SK-N-SH treated with all-trans-retinoic acid at 6 μM for 48 hours (cell line): Measurements from ENCODE around the gene KEAP1.

Experiments
- ARNTL ChIP-seq: fragments of 450-650 bp; formaldehyde crosslinking; IDR thresholded peaks from 2 replicates; pipeline ENCODE4 v1.5.0; 2020; ENCODE audit warnings: low read depth, mild to moderate bottlenecking, moderate library complexity, borderline replicate concordance
- BACH2 ChIP-seq: fragments of 250-450 bp; sonication (Bioruptor Pico); IDR thresholded peaks from 2 replicates; pipeline ENCODE4 v1.9.0; 2021; ENCODE audit warnings: mild to moderate bottlenecking, borderline replicate concordance
- CREB5 ChIP-seq: fragments of 250-450 bp; sonication (Bioruptor Pico); IDR thresholded peaks from 2 replicates; pipeline ENCODE4 v1.5.1; 2020; ENCODE audit warnings: low read depth, mild to moderate bottlenecking, moderate library complexity
- GLIS3 ChIP-seq: fragments of 250-450 bp; sonication (Bioruptor Pico); IDR thresholded peaks from 2 replicates; pipeline ENCODE4 v1.5.0; 2020; ENCODE audit warnings: mild to moderate bottlenecking, moderate library complexity
- PPARA ChIP-seq: fragments of 250-450 bp; sonication (Bioruptor Pico); IDR thresholded peaks from 2 replicates; pipeline ENCODE4 v1.5.0; 2020; ENCODE audit warnings: mild to moderate bottlenecking, borderline replicate concordance
- TOX ChIP-seq: fragments of 250-450 bp; sonication (Bioruptor Pico); IDR thresholded peaks from 2 replicates; pipeline ENCODE4 v1.8.0; 2021; ENCODE audit warnings: mild to moderate bottlenecking, moderate library complexity, borderline replicate concordance
- ZC3H10 ChIP-seq: fragments of 250-450 bp; sonication (Bioruptor Pico); IDR thresholded peaks from 2 replicates; pipeline ENCODE4 v1.5.1; 2021; ENCODE audit warnings: mild to moderate bottlenecking, moderate library complexity
- ZFP30 ChIP-seq: fragments of 450-650 bp; formaldehyde crosslinking; IDR thresholded peaks from 2 replicates; pipeline ENCODE4 v1.5.0; 2022; ENCODE audit warnings: mild to moderate bottlenecking, moderate library complexity
- ZNF565 ChIP-seq: fragments of 450-650 bp; formaldehyde crosslinking; conservative IDR thresholded peaks from 2 replicates; pipeline ENCODE4 v1.5.0; 2020; ENCODE audit warnings: low read depth, mild to moderate bottlenecking, moderate library complexity
- ZNF8 ChIP-seq: fragments of 450-650 bp; formaldehyde crosslinking; IDR thresholded peaks from 2 replicates; pipeline ENCODE4 v1.5.0; 2020; ENCODE audit warnings: mild to moderate bottlenecking, moderate library complexity
- TF ChIP-seq, protein P1 (sequence below): fragments of 250-450 bp; sonication (Bioruptor Pico); IDR thresholded peaks from 2 replicates; pipeline ENCODE4 v1.8.0; 2021; ENCODE audit warnings: low read depth, mild to moderate bottlenecking, moderate library complexity, borderline replicate concordance
- TF ChIP-seq, protein P2 (sequence below): fragments of 250-450 bp; sonication (Bioruptor Pico); IDR thresholded peaks from 2 replicates; pipeline ENCODE4 v1.8.0; 2020; ENCODE audit warnings: mild to moderate bottlenecking, moderate library complexity, borderline replicate concordance
- TF ChIP-seq, protein P3 (sequence below): fragments of 250-450 bp; sonication (Bioruptor Pico); IDR thresholded peaks from 2 replicates; pipeline ENCODE4 v1.5.1; 2021; ENCODE audit warnings: mild to moderate bottlenecking, moderate library complexity

GRCh38 chr19:10464456-10464855 is 38.7 kb downstream of the KEAP1 start:
- no peak for TF ChIP-seq BACH2
- TF ChIP-seq ZNF8 (CRISPR knock-in tag), result no peak
- no peak for TF ChIP-seq CREB5 (CRISPR knock-in tag)
- no peak for TF ChIP-seq PPARA
- TF ChIP-seq, protein P1, sequence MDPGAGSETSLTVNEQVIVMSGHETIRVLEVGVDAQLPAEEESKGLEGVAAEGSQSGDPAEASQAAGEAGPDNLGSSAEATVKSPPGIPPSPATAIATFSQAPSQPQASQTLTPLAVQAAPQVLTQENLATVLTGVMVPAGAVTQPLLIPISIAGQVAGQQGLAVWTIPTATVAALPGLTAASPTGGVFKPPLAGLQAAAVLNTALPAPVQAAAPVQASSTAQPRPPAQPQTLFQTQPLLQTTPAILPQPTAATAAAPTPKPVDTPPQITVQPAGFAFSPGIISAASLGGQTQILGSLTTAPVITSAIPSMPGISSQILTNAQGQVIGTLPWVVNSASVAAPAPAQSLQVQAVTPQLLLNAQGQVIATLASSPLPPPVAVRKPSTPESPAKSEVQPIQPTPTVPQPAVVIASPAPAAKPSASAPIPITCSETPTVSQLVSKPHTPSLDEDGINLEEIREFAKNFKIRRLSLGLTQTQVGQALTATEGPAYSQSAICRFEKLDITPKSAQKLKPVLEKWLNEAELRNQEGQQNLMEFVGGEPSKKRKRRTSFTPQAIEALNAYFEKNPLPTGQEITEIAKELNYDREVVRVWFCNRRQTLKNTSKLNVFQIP (CRISPR knock-in tag), result no peak
- TF ChIP-seq GLIS3 (CRISPR knock-in tag), result no peak
- TF ChIP-seq, protein P2, sequence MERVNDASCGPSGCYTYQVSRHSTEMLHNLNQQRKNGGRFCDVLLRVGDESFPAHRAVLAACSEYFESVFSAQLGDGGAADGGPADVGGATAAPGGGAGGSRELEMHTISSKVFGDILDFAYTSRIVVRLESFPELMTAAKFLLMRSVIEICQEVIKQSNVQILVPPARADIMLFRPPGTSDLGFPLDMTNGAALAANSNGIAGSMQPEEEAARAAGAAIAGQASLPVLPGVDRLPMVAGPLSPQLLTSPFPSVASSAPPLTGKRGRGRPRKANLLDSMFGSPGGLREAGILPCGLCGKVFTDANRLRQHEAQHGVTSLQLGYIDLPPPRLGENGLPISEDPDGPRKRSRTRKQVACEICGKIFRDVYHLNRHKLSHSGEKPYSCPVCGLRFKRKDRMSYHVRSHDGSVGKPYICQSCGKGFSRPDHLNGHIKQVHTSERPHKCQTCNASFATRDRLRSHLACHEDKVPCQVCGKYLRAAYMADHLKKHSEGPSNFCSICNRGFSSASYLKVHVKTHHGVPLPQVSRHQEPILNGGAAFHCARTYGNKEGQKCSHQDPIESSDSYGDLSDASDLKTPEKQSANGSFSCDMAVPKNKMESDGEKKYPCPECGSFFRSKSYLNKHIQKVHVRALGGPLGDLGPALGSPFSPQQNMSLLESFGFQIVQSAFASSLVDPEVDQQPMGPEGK (CRISPR knock-in tag), result no peak
- no peak for TF ChIP-seq ZNF565
- TF ChIP-seq ZC3H10 (CRISPR knock-in tag), result no peak
- TF ChIP-seq TOX, result no peak
- TF ChIP-seq ARNTL (CRISPR knock-in tag), result no peak
- TF ChIP-seq ZFP30, result no peak
- TF ChIP-seq, protein P3, sequence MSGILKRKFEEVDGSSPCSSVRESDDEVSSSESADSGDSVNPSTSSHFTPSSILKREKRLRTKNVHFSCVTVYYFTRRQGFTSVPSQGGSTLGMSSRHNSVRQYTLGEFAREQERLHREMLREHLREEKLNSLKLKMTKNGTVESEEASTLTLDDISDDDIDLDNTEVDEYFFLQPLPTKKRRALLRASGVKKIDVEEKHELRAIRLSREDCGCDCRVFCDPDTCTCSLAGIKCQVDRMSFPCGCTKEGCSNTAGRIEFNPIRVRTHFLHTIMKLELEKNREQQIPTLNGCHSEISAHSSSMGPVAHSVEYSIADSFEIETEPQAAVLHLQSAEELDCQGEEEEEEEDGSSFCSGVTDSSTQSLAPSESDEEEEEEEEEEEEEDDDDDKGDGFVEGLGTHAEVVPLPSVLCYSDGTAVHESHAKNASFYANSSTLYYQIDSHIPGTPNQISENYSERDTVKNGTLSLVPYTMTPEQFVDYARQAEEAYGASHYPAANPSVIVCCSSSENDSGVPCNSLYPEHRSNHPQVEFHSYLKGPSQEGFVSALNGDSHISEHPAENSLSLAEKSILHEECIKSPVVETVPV (CRISPR knock-in tag), result no peak
